Loucy (cell line): ENCODE results near the gene NPW.

ENCODE experiments used
- H2AFZ ChIP-seq: fragments of 200-600 bp; sonication (generic); 2 replicates; pipeline ENCODE4 v1.6.0; 2016; ENCODE audit warnings: antibody characterized with exemption, mild to moderate bottlenecking, low read length, moderate library complexity
- H3F3A ChIP-seq: fragments of 200-600 bp; 2 replicates; pipeline ENCODE4 v1.6.0; 2016; ENCODE audit warnings: antibody characterized with exemption, low read depth, mild to moderate bottlenecking
- H3K27me3 ChIP-seq: fragments of 200-600 bp; sonication (generic); 2 replicates; pipeline ENCODE4 v1.6.1; 2014; ENCODE audit warnings: low read length, mild to moderate bottlenecking; ENCODE audit not compliant: insufficient read depth, poor library complexity, severe bottlenecking
- H3K36me3 ChIP-seq: fragments of 200-600 bp; sonication (generic); 2 replicates; pipeline ENCODE4 v1.6.1; 2016; ENCODE audit warnings: low read length; ENCODE audit not compliant: insufficient read depth
- H3K4me1 ChIP-seq: fragments of 200-600 bp; sonication (generic); 2 replicates; pipeline ENCODE4 v1.5.1; 2014; ENCODE audit warnings: low read length, mild to moderate bottlenecking; ENCODE audit not compliant: insufficient read depth, poor library complexity, severe bottlenecking
- H3K4me2 ChIP-seq: fragments of 200-600 bp; sonication (generic); 2 replicates; pipeline ENCODE4 v1.6.0; 2014; ENCODE audit warnings: antibody characterized with exemption, low read length, low read depth, mild to moderate bottlenecking; ENCODE audit not compliant: poor library complexity, severe bottlenecking
- H3K4me3 ChIP-seq: fragments of 200-600 bp; sonication (generic); 2 replicates; pipeline ENCODE4 v1.5.1; 2014; ENCODE audit warnings: low read length, mild to moderate bottlenecking, mixed read lengths; ENCODE audit not compliant: poor library complexity, severe bottlenecking
- H3K79me2 ChIP-seq: fragments of 200-600 bp; sonication (generic); 2 replicates; pipeline ENCODE4 v1.6.1; 2014; ENCODE audit warnings: low read length; ENCODE audit not compliant: insufficient read depth
- H3K9ac ChIP-seq: fragments of 200-600 bp; sonication (generic); 2 replicates; pipeline ENCODE4 v1.6.0; 2014; ENCODE audit warnings: mild to moderate bottlenecking, low read depth, low read length, moderate library complexity; ENCODE audit not compliant: poor library complexity, severe bottlenecking
- H3K9me2 ChIP-seq: fragments of 200-600 bp; sonication (generic); replicated peaks from 2 replicates; pipeline ENCODE4 v1.6.1; 2016; ENCODE audit warnings: low read depth, low read length, mixed read lengths
- H3K9me3 ChIP-seq: fragments of 200-600 bp; sonication (generic); 2 replicates; pipeline ENCODE4 v1.6.1; 2014; ENCODE audit warnings: mild to moderate bottlenecking, antibody characterized with exemption, low read length, low read depth; ENCODE audit not compliant: insufficient read depth
- H4K20me1 ChIP-seq: fragments of 200-600 bp; sonication (generic); 2 replicates; pipeline ENCODE4 v1.6.0; 2014; ENCODE audit warnings: antibody characterized with exemption, low read length, mild to moderate bottlenecking; ENCODE audit not compliant: insufficient read depth, poor library complexity, severe bottlenecking
- EZH2phosphoT487 ChIP-seq: fragments of 200-600 bp; IDR thresholded peaks from 2 replicates; pipeline ENCODE4 v1.6.1; 2018; ENCODE audit warnings: antibody characterized with exemption, mild to moderate bottlenecking, moderate library complexity, borderline replicate concordance
- TF ChIP-seq, protein P1 (sequence below): fragments of 200-600 bp; sonication (generic); conservative IDR thresholded peaks from 2 replicates; pipeline ENCODE4 v1.5.1; 2014; ENCODE audit warnings: mild to moderate bottlenecking, antibody characterized with exemption, low read length

The NPW gene

DNA sequence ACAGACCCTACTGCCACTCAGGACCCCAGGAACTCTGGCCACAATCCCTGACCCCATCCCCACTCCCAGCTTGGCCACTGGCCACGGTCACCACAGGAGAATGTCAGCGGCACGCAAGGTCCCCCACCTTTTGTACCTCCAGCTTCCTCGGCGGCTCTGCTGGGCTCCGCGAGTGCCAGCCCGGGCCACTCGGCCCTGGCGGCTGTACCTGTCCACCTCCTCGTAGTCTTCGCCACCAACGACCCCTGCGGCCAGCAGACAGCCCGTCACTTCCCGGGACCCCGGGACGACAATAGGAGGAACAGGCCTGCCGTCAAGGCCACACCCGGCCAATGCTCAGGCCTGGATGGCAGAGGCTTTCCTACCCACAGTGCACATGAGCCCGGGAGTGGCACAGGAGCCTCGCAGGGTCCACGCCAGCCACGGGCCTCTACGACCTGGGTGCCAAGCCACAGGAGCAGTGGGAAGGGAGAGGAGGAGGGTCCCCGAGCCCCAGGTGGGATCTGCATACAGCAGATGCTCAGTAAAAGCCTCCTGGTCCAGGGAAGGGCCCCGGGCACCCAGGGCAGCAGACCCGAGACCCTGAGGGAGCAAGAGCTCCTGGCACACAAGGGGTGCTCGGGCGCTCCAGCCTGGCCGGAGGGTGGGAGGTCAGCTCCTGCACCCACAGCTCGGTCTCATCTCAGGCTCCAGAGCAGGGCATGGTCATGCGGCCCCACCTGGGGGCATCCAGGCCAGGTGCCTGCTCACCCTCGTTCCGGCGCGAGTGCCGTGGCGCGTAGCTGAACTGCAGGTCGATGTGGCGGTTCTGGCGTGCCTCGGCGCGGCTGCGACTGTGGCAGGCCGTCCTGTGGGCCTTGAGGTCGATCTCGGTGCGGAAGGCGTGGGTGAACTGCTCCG lies 17.9 kb upstream of the NPW start:
- Histone ChIP-seq H3K27me3 (no peaks in the 10 kb centered on the region), H3K4me2 (no peak overlapping the region), H3K9ac (no peak overlapping the region), H3K36me3 (peaks cover 31% of the 10 kb centered on the region; the same call in 1 of the 2 replicates), H3K9me2 (no peaks in the 10 kb centered on the region), H4K20me1 (peaks cover 4% of the 10 kb centered on the region), H3K9me3 (no peaks in the 10 kb centered on the region), H3K4me3 (no peak overlapping the region), H3K4me1 (no peaks in the 10 kb centered on the region), H3K79me2 (peaks cover 28% of the 10 kb centered on the region), H2AFZ (no peak overlapping the region), H3F3A (no peaks in the 10 kb centered on the region)
- no peak for TF ChIP-seq EZH2phosphoT487
- TF ChIP-seq, protein P1, sequence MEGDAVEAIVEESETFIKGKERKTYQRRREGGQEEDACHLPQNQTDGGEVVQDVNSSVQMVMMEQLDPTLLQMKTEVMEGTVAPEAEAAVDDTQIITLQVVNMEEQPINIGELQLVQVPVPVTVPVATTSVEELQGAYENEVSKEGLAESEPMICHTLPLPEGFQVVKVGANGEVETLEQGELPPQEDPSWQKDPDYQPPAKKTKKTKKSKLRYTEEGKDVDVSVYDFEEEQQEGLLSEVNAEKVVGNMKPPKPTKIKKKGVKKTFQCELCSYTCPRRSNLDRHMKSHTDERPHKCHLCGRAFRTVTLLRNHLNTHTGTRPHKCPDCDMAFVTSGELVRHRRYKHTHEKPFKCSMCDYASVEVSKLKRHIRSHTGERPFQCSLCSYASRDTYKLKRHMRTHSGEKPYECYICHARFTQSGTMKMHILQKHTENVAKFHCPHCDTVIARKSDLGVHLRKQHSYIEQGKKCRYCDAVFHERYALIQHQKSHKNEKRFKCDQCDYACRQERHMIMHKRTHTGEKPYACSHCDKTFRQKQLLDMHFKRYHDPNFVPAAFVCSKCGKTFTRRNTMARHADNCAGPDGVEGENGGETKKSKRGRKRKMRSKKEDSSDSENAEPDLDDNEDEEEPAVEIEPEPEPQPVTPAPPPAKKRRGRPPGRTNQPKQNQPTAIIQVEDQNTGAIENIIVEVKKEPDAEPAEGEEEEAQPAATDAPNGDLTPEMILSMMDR = no peak

DNA sequence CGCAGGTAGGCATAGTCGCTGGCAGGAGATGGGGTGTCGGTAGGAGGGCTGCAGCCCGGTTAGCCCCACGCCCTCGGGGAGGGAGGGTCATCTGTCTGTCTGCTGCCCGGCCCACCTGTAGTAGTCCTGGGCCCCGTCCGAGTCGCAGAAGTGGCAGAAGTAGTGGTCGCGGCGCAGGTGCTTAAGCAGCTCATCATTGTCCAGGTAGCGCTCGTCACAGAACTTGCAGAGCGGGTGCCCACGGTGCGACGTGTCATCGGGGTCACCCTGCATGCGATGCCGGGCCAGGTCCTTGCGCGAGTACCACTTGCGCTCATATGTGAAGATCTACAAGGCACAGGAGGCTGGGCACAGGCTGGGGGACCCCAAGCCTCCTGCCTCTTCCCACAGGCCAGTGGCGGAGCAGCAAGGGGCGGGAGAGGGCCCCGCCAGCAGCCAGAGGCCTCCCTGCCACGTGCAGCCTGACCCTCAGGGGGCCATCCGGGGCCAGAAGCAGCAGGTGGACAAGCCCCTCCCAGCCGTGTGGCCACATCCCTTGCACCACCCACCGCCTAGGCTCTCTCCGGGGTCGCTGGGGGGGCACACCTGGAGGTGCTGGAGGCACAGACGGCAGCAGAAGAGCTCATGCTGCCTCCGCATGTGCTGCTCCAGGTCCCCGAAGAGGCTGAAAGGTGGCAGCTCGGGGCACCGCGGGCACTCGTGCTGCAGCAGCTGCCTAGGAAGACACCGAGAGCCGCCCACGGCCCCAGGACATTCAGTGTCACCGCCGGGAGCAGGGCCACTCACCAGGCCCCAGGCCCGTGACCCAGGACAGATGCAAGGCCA lies 17.0 kb upstream of the NPW start:
- Histone ChIP-seq H3K9ac (no peak overlapping the region), H3K4me2 (no peak overlapping the region), H4K20me1 (peaks cover 8% of the 10 kb centered on the region), H3K36me3 (peaks cover 28% of the 10 kb centered on the region; the same call in 1 of the 2 replicates), H3F3A (no peaks in the 10 kb centered on the region), H3K4me3 (no peak overlapping the region), H3K4me1 (no peaks in the 10 kb centered on the region), H3K9me2 (no peaks in the 10 kb centered on the region), H3K27me3 (no peaks in the 10 kb centered on the region), H3K79me2 (peaks cover 37% of the 10 kb centered on the region), H3K9me3 (no peaks in the 10 kb centered on the region), H2AFZ (no peak overlapping the region)
- no peak for TF ChIP-seq EZH2phosphoT487
- TF ChIP-seq, protein P1 = no peak

DNA sequence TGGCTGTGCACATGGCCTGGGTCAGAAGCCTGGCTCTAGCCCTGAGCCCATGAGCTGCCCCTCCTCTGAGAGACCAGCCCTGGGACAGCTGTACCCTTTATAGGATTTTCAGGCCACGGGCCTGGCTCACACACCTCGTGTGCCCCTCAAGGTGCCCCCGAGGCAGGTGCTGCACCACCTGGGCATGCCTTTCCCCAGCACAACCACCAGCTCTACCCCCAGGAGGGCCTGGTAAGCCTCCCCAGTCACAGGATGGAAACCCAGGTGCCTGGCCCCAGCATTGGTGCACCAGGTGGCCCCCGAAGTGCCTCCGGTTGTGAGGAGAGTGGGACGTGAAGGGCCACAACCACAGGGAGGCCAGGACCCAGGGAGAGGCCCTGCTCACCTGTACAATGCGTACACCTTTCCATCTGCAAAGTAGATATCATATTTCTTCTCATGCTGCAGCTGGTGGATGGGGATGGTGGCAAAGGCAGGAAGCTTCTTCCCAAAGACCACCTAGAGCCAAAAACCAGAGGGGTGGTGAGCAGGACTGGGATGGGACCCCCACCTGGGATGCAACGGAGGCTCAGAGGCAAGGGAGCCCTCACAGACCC lies 16.3 kb upstream of the NPW start:
- peaks cover 4% of the 10 kb centered on the region for H3K4me1 ChIP-seq
- peaks cover 15% of the 10 kb centered on the region for H4K20me1 ChIP-seq
- H3K79me2 ChIP-seq = peaks cover 44% of the 10 kb centered on the region

More for the DNA sequence above, 16.3 kb upstream of the NPW start:
- no peaks in the 10 kb centered on the region for H3K27me3 ChIP-seq
- no peak overlapping the region for H3K4me3 ChIP-seq
- H3K36me3 ChIP-seq = peaks cover 28% of the 10 kb centered on the region; the same call in 1 of the 2 replicates
- H3K9ac ChIP-seq = no peak overlapping the region
- TF ChIP-seq, protein P1 = no peak
- TF ChIP-seq EZH2phosphoT487 = no peak
- no peak overlapping the region for H3K4me2 ChIP-seq
- H3K9me2 ChIP-seq = no peaks in the 10 kb centered on the region
- H3F3A ChIP-seq = no peaks in the 10 kb centered on the region
- H3K9me3 ChIP-seq = no peaks in the 10 kb centered on the region
- no peak overlapping the region for H2AFZ ChIP-seq
